GM18505 (cell line): Measurements from ENCODE around the gene CFAP97.

Experiments
- ATAC-seq: cut with Tn5 transposase; IDR thresholded peaks from one replicate; pipeline ENCODE4 v1.9.1; 2021; ENCODE audit not compliant: unreplicated experiment
- POLR2A ChIP-seq: IDR thresholded peaks from 4 replicates; pipeline ENCODE4 v1.6.1; 2011; ENCODE audit warnings: borderline replicate concordance; ENCODE audit not compliant: insufficient read depth, insufficient read length; ENCODE audit errors: extremely low read depth

The CFAP97 gene

DNA sequence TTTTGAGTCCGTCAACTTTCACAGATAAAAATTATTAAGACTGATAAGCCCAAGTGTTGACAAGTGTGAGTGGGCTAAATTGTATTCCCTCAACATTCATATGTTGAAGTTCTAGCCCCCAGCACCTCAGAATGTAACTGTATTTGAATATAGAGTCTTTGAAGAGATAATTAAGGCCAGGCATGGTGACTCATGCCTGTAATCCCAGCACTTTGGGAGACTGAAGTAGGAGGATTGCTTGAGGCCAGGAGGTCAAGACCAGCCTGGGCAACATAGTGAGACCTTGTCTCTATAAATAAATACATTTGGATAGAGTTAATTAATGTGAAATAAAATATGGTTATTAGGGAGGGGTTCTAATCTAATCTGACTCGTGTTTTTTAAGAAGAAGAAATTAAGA lies 90.5 kb downstream of the CFAP97 start:
- no peak for TF ChIP-seq POLR2A
- no peak for ATAC-seq

DNA sequence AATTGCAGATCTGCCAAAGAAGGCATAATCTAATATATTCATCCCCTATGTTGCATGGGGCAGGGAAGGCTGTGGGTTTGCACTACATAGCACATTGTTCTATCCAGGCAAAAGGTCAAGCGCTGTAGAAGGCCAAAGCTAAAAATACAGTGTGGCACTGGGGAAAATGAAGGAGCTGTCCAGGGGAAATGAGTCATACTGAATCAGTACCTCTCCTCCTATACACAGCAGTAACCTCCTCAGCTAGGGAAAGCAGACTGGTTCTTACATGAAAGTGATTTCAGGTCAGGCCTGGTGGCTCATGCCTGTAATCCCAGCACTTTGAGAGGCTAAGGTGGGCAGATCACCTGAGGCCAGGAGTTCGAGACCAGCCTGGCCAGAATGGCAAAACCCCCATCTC lies 91.7 kb downstream of the CFAP97 start:
- ATAC-seq, result no peak
- no peak for TF ChIP-seq POLR2A

DNA sequence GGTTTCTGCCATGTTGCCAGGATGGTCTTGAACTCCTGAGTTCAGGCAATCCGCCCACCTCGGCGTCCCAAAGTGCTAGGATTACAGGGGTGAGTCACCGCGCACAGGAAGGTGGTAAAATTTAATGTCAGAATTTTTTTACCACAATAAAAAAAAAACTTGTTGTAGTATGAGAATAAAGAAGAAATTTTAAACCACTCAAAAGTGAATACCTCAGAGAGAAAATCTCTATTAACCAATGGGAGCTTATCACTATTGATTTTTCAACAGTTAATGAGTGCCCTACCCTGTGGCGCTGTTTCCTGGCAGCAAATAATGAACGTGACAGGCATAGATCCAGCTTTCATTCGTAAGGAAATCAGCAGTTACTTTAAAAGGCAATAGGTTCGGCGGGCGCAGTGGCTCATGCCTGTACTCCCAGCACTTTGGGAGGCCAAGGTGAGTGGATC lies 93.4 kb downstream of the CFAP97 start:
- no peak for ATAC-seq
- TF ChIP-seq POLR2A, result no peak

DNA sequence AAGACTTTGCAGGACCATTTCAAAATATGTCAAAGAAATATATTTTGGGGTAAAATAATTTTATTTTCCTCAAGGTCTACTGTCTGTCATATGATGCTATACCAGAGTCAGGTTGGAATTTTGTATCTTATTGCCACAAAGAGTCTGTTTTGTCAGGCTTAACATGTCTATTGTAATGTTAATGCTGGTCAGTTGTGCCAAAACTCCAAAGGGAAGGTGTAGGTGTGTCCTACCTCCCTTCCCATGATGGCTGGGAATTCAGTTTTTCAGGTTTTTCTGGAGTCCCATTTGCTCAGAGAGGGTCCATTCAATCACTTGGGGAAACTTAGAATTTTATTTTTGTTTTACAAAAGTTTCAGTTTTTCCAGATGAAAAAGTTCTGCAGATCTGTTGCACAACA lies 94.1 kb downstream of the CFAP97 start:
- no peak for TF ChIP-seq POLR2A
- ATAC-seq, result no peak
